Pancreas (tissue), 10 donors: Measurements from ENCODE around the gene TM4SF20. TPM values are rescaled to one million over a fixed set of nuclear protein-coding genes. Genes with fewer than 3 reads are reported as not detected.

Source experiments
- ATAC-seq, 4 donors: fragments of 200-7000 bp; cut with Tn5 transposase; one replicate each; pipeline versions ENCODE4 v1.8.0 to v1.9.1; 2020; ENCODE audit warnings: mild to moderate bottlenecking in 4 of 4, moderate library complexity in 4 of 4
- DNase-seq, 6 donors: peaks; one replicate each; pipeline ENCODE4 v3.0.0-alpha.2; 2020
- FAIRE-seq: peaks from 2 replicates; lab custom pipeline; 2012; peaks lifted over from hg19 to GRCh38; lab: Jason Lieb, UNC
- H3K27ac ChIP-seq, 4 donors: fragments of 200-600 bp; sonication (generic); 1 replicate in 3 of 4; 2 replicates in 1 of 4; pipeline versions ENCODE4 v1.5.0 to v1.8.0; 2020
- H3K27me3 ChIP-seq, 4 donors: fragments of 200-600 bp; one replicate each; pipeline ENCODE4 v1.8.0; 2021
- H3K36me3 ChIP-seq, 3 donors: fragments of 200-600 bp; sonication (generic) in 1 of 3; one replicate each; pipeline versions ENCODE4 v1.5.0 to v1.8.0; 2020 to 2021
- H3K4me1 ChIP-seq, 3 donors: fragments of 200-600 bp; one replicate each; pipeline ENCODE4 v1.8.0; 2021
- H3K4me3 ChIP-seq, 4 donors: fragments of 200-600 bp; sonication (generic) in 2 of 4; one replicate each; pipeline versions ENCODE4 v1.5.0 to v1.8.0; 2020 to 2021
- H3K9me3 ChIP-seq, 4 donors: fragments of 200-600 bp; one replicate each; pipeline ENCODE4 v1.8.0; 2021
- CTCF ChIP-seq, 4 donors: fragments of 200-600 bp; sonication (generic) in 3 of 4; IDR thresholded peaks; one replicate each; pipeline versions ENCODE4 v1.5.0 to v1.8.0; 2021; ENCODE audit warnings: antibody characterized with exemption in 4 of 4
- WGBS, 2 donors: extraction: QIAGEN DNeasy Blood & Tissue Kit; methylation state at CpG; one replicate each; pipeline ENCODE4 v1.1.7; 2013; 5-methylcytosine and 5-hydroxymethylcytosine counted together
- intact Hi-C, 3 donors: fragments of 100-400 bp; cut with DNase I; formaldehyde crosslinking; loops; one replicate each; pipeline versions ENCODE4 v1.11.1 to v1.14.2; 2022
- polyA plus RNA-seq, 2 donors: library from polyadenylated mRNA; stranded (reverse); fragments of 200-250 nt; gene quantifications; one replicate each; pipeline ENCODE4 v1.2.3, GENCODE V29; 2013
- total RNA-seq, 6 donors: library from RNA; stranded (reverse); fragmentation: NEBNext Ultra II Directional in 4 of 6; extraction: Animal tissue kit (Norgen Biotek cat#: 25700) in 4 of 6; gene quantifications; one replicate each; pipeline versions ENCODE4 v1.2.1 to v1.2.4, GENCODE V29; 2021 to 2023
- donor health status: healthy with polysubstance abuse.
- donor health status: DM: no; HTN: no; CAD: no; lungs with moderate emphysema.
- donor health status: DM: no; HTN: no; CAD: no.
- donor health status: control.
- donor health status: control.
- donor health status: Bipolar disorder and iron deficiency.
- donor health status: DM: yes; HTN: yes; CAD: no.
- donor health status: DM: no; HTN: no; CAD: no.
- donor health status: DM: no; HTN: no; CAD: no.
- donor health status: DM: yes; HTN: yes; CAD: no.

TM4SF20 gene
- total and polyA plus RNA-seq, 8 donors, result not detected

DNA sequence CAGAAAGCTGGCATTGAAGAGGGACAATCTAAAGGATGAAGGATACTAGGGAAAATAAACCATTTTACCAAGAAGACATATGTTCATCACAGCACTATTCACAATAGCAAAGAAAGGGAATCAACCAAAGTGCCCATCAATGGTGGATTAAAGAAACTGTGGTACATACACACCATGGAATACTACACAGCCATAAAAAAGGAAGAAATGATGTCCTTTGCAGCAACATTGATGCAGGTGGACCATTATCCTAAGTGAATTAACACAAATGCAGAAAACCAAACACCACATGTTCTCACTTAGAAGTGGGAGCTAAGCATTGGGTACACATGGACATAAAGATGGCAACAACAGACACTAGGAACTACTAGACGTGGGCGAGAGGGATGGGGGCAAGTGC is 61.3 kb downstream of the TM4SF20 start:
- FAIRE-seq, result no peak
- no peak for ATAC-seq
- Histone ChIP-seq H3K36me3 (no peaks in the 10 kb centered on the region), H3K27ac (no peak overlapping the region), H3K27me3 (no peaks in the 10 kb centered on the region), H3K4me3 (no peak overlapping the region), H3K9me3 (no peaks in the 10 kb centered on the region), H3K4me1 (no peaks in the 10 kb centered on the region)
- WGBS, 2 donors, result 90 to 96% methylated on average over 2 of the region's 2 CpGs
- intact Hi-C loops, result no loop called here
- DNase-seq, result no peak
- TF ChIP-seq CTCF (IDR thresholded peaks at IDR 0.05), result no peak

- ATAC-seq (no peak), FAIRE-seq (no peak)
These were observed 65.8 kb downstream of the TM4SF20 start for GRCh38 chr2:227313310-227313709.

DNA sequence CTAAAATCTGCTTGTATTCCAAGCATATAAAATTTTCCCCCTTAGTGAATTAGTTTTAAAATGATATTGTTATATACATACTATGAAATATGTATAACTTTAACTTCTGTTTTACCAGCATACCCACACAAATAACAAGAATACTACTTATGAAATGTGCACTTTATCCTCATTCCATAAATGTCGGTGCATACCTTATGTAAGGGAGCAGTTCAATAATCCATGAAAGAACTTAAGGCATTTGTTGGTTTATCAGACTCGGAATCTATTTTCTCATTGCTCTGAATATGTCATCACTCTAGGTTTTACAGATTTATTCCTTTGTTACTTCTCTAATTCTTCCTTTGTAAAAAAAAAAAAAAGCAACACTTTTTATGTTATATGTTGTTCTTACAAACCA is 66.5 kb downstream of the TM4SF20 start:
- no peak for TF ChIP-seq CTCF (IDR thresholded peaks at IDR 0.05)
- no peaks in the 10 kb centered on the region for H3K4me1 ChIP-seq
- no peak overlapping the region for H3K4me3 ChIP-seq
- no peaks in the 10 kb centered on the region for H3K27me3 ChIP-seq
- FAIRE-seq (no peak), ATAC-seq (no peak), DNase-seq (no peak)
- intact Hi-C loops, result no loop called here
- H3K36me3 ChIP-seq, result no peaks in the 10 kb centered on the region
- WGBS, 2 donors, result 45 to 60% methylated on average over 2 of the region's 2 CpGs
- no peak overlapping the region for H3K27ac ChIP-seq
- no peaks in the 10 kb centered on the region for H3K9me3 ChIP-seq

More at GRCh38 chr2:227313310-227313709, 65.8 kb downstream of the TM4SF20 start:
- no peak for DNase-seq
- no peak for TF ChIP-seq CTCF (IDR thresholded peaks at IDR 0.05)
- H3K4me3 ChIP-seq, result no peak overlapping the region
- no peaks in the 10 kb centered on the region for H3K36me3 ChIP-seq
- H3K27ac ChIP-seq, result no peak overlapping the region
- H3K9me3 ChIP-seq, result no peaks in the 10 kb centered on the region
- H3K4me1 ChIP-seq, result no peaks in the 10 kb centered on the region
- H3K27me3 ChIP-seq, result no peaks in the 10 kb centered on the region
- WGBS, 2 donors, result 88 to 95% methylated on average over 1 of the region's 1 CpG
- intact Hi-C loops, result no loop called here

Other genes starting within 250 kb of the TM4SF20 start
- gene COL4A4, start 215.1 kb downstream of the TM4SF20 start, total RNA-seq, result 1 to 10 TPM in 5 of 6 donors, under 1 TPM in 1; 0.88 to 5.7 (median 4.2) TPM
- 1 to 10 TPM in 1 of 2 donors, under 1 TPM in 1; 0.75 to 1.3 TPM for gene COL4A4, start 215.1 kb downstream of the TM4SF20 start, polyA plus RNA-seq
- 1 to 10 TPM in 5 of 6 donors, under 1 TPM in 1; 0.38 to 4.9 (median 3.2) TPM for gene COL4A3, start 214.7 kb downstream of the TM4SF20 start, total RNA-seq
- 1 to 10 TPM; 1.6 to 3.2 TPM for gene COL4A3, start 214.7 kb downstream of the TM4SF20 start, polyA plus RNA-seq
- 10 to 100 TPM; 29.8 to 47.9 (median 38.0) TPM for gene MFF, start 54.1 kb downstream of the TM4SF20 start, total RNA-seq
- gene MFF, start 54.1 kb downstream of the TM4SF20 start, polyA plus RNA-seq, result 10 to 100 TPM; 46.1 to 71.7 TPM
- gene SCYGR1, start 8.6 kb upstream of the TM4SF20 start, total RNA-seq, result not detected
- gene SCYGR1, start 8.6 kb upstream of the TM4SF20 start, polyA plus RNA-seq, result not detected
- gene AGFG1, start 92.8 kb upstream of the TM4SF20 start, total RNA-seq, result 10 to 100 TPM; 18.0 to 39.7 (median 29.2) TPM
- gene AGFG1, start 92.8 kb upstream of the TM4SF20 start, polyA plus RNA-seq, result 10 to 100 TPM in 1 of 2 donors, 1 to 10 TPM in 1; 9.0 to 20.7 TPM
- gene SCYGR2, start 219.6 kb upstream of the TM4SF20 start, total RNA-seq, result not detected
- not detected for gene SCYGR2, start 219.6 kb upstream of the TM4SF20 start, polyA plus RNA-seq
- gene SCYGR3, start 235.5 kb upstream of the TM4SF20 start, total RNA-seq, result not detected
- gene SCYGR3, start 235.5 kb upstream of the TM4SF20 start, polyA plus RNA-seq, result not detected
- not detected for gene SCYGR4, start 238.2 kb upstream of the TM4SF20 start, total RNA-seq
- not detected for gene SCYGR4, start 238.2 kb upstream of the TM4SF20 start, polyA plus RNA-seq